Anterior cingulate cortex (tissue), 58 donors: Measurements from ENCODE around the gene UBLCP1.

Experiments used
- DNase-seq, 58 donors: peaks; one replicate each; lab custom pipeline; 2025; lab: John Stamatoyannopoulos, UW

The UBLCP1 gene

GRCh38 chr5:159309689-159310433 is 46.8 kb downstream of the UBLCP1 start:
- peak in 1 of 58 donors; percentile 5 for DNase-seq

DNA sequence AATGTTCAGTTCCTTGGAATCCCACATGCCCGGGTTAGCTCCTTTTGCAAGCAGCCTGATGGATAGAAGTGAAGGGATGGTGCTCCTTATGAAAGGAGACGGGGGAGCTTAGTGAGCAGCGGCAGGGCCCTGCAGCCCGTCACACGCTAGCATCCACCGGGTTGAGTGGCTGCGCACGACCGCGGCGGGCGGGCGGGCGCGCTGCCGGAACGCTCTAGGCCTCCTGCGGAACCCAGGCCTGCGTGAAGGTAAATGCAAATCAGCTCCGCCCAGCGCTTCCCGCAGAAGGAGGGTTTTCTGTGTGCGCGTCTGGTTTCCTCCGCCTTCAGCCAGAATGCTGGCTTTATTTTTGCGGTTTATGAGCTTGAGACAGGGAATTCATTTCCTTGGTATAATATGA is 47.4 kb downstream of the UBLCP1 start:
- peak in 6 of 58 donors; percentile 4 to 29 (median 12) for DNase-seq

- no peak for DNase-seq
Measured at GRCh38 chr5:159311063-159311462, 48.0 kb downstream of the UBLCP1 start.

GRCh38 chr5:159313197-159313596 is 50.1 kb downstream of the UBLCP1 start:
- DNase-seq: no peak

DNA sequence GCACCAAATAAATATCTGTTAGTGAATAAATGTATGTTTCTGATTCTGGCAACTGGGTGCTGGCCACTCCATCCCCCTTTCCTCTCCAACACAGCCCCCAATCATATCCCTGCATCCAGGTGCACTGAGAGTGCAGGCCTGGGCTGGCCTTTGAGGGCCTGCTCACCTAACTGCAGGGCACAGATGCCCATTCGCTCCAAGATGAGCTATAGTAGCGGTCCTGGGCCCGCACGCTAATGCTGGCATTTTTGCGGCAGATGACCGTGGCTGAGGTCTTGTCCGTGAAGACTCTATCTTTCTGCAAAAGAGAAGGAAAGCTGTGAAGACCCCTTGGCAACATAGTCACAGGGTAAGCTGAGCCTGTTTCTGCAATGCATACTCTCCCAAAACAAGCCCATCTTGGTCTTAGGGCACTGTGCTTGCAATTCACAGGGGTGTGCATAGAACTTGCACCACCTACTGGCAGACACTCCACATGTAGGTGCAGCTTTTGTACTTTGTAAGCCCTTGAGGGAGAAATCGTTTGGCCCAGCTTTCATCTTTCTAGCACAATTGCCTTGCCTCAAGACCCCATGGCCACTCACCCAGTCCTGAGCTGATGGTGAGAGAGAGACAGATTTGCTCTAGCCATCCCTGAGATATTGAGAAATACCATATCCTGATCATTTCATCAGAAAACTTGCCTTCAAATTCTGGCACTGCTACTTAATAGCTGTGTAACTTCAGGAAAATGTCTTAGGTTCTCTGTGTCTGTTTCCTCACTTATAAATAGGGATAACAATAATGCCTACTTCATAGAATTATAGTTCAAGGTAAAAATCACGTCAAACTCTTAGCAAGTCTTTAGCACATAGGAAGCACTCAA is 53.7 kb downstream of the UBLCP1 start:
- DNase-seq: peak in 2 of 58 donors; percentile 3 to 6

GRCh38 chr5:159317849-159318248 is 54.8 kb downstream of the UBLCP1 start:
- DNase-seq: no peak

GRCh38 chr5:159318448-159318847 is 55.4 kb downstream of the UBLCP1 start:
- no peak for DNase-seq

GRCh38 chr5:159319363-159319762 is 56.3 kb downstream of the UBLCP1 start:
- DNase-seq: peak in 1 of 58 donors; percentile 12

DNA sequence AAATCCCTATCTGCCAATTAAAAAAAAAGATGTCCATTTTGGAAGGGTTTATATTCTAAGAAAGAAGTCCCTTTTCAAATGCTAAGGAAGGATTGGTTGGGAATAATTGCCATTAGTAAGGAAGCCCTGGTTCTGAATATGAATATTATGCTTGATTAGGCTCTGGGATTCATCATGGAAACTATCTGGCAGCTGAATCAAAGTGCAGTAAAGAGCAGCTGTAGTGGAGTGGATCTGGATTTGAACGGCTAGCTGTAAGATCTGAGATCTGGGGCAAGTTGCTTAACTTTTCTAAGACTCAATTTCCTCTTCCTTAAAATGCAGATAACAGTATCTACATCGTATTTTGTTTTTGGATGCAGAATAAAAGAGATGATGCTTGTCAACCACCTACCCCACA is 56.7 kb downstream of the UBLCP1 start:
- no peak for DNase-seq

GRCh38 chr5:159322180-159322579 is 59.1 kb downstream of the UBLCP1 start:
- DNase-seq: no peak

- DNase-seq: peak in 1 of 58 donors; percentile 6
Measured at GRCh38 chr5:159324102-159324755, 61.1 kb downstream of the UBLCP1 start.

DNA sequence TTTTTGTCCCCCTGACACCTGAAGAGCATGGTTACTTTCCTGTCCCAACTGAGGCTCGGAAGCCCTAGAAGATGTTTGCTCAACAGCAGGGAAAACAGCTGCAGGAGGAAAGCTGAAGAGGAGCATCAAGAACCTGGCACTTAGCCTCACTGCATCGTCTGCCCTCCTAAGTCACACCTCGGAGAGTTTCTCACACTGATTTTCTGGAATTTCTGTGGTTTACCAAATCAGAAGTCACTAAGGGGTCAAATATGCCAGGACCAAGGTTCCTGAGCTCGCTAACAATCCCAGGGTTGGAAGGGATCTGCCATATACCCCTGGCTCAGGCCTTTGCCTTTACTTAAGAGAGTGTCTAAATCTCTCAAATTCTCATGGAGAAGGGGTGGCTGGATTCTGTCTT is 61.9 kb downstream of the UBLCP1 start:
- DNase-seq: no peak

- no peak for DNase-seq
Measured at GRCh38 chr5:159330131-159330800, 67.2 kb downstream of the UBLCP1 start, which contains the start of gene IL12B. TSS of gene IL12B (minus strand) at chr5:159330487. CDS start at chr5:159326782, 3,705 bp downstream.

- DNase-seq: peak in 29 of 58 donors; percentile 9 to 65 (median 21)
Measured at GRCh38 chr5:159331093-159331973, 68.2 kb downstream of the UBLCP1 start.

DNA sequence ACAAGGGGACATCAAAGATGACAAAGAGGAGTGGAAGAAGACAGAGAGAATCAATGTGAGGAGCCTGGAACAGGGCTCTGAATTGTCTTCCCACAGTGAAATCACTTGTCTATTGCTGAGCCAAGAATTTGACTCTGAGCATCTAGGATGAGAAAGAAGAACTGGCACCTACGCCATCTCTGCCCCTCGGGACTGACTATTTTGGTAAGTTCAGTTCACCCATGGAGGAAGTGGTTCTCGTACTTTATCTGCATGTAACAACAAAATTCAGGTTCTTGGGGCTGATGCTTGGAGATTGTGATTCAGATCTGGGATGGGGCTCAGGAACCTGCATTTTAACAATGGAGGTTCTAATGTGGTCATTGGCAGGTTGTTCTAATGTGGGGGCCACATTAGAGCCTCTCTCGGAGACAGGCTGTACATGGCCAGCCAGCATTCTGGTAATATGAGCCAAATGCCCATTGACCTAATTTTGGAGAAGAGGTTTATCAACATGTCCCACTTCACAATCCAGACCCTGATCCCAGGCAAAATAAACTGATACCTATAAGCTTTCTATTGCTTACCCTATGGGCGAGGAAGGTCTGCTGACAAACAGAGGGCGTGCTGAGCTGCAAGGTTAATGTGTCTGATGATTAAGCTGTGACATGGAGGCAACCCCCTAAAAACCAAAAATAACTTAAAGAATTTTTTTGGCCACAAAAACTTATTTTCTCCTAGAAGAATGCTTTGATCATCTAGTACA is 69.9 kb downstream of the UBLCP1 start:
- DNase-seq: peak in 3 of 58 donors; percentile 5 to 8 (median 7)

DNA sequence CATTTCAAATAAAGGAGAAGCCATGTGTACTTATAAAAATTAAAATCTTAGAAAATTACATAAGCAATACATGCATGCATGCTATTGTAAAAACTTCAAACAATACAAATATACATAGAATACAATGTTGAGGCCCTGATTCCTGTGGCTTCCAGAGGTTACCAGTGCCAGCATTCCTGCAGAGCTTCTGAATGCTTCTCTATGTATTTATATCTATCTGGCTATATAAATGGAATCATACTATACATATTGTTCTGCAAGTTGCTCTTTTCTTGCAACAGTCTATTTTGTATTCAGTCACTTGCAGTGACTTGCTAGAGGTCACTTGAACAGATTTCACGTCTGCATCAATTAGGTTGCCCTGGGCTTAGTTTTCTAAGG is 70.4 kb downstream of the UBLCP1 start:
- no peak for DNase-seq
